Measurements from ENCODE around the gene SERTM2. TPM values are rescaled to one million over a fixed set of nuclear protein-coding genes. Genes with fewer than 3 reads are reported as not detected.
"Not testable (repeated sequence)": the region's sequence is repeated elsewhere in the genome, so short reads cannot be mapped to it uniquely, and the experiment has no call there.

The SERTM2 gene
- total RNA-seq, 2 donors from 2014 or later = not detected

GRCh38 chrX:111507933-111508332 is 3.5 kb upstream of the SERTM2 start:
- no peak for ATAC-seq
- peaks cover 3% of the 10 kb centered on the region for H3K4me1 Mint-ChIP-seq
- H3K9me3 ChIP-seq (ENCODE audit: control insufficient read depth, low read length, poor library complexity, severe bottlenecking) = no peaks in the 10 kb centered on the region

GRCh38 chrX:111515298-111515697 is 3.9 kb downstream of the SERTM2 start:
- peaks cover 4% of the 10 kb centered on the region for H3K4me1 Mint-ChIP-seq

More at GRCh38 chrX:111507933-111508332, 3.5 kb upstream of the SERTM2 start:
- Mint-ChIP-seq H3K36me3 (ENCODE audit: low read depth) (peaks cover under 1% of the 10 kb centered on the region), H3K4me3 (no peak overlapping the region), H3K27me3 (no peaks in the 10 kb centered on the region), H3K27ac (no peak overlapping the region)
- DNase-seq = no peak

GRCh38 chrX:111518667-111519066 is 7.2 kb downstream of the SERTM2 start:
- H3K27me3 Mint-ChIP-seq = peaks cover 4% of the 10 kb centered on the region
- no peak for DNase-seq
- no peaks in the 10 kb centered on the region for H3K36me3 Mint-ChIP-seq (ENCODE audit: low read depth)
- no peaks in the 10 kb centered on the region for H3K9me3 ChIP-seq (ENCODE audit: control insufficient read depth, low read length, poor library complexity, severe bottlenecking)
- H3K4me1 Mint-ChIP-seq = peaks cover 4% of the 10 kb centered on the region
- no peak for ATAC-seq
- peak overlapping the region; percentile 52 for H3K4me3 Mint-ChIP-seq
- H3K27ac Mint-ChIP-seq = no peak overlapping the region

More at GRCh38 chrX:111515298-111515697, 3.9 kb downstream of the SERTM2 start:
- no peak overlapping the region for H3K4me3 Mint-ChIP-seq
- H3K36me3 Mint-ChIP-seq (ENCODE audit: low read depth) = peaks cover 2% of the 10 kb centered on the region
- DNase-seq (no peak), ATAC-seq (no peak)
- H3K9me3 ChIP-seq (ENCODE audit: control insufficient read depth, low read length, poor library complexity, severe bottlenecking) = no peaks in the 10 kb centered on the region
- no peaks in the 10 kb centered on the region for H3K27me3 Mint-ChIP-seq
- H3K27ac Mint-ChIP-seq = no peak overlapping the region

- Mint-ChIP-seq H3K27me3 (peaks cover 5% of the 10 kb centered on the region), H3K4me3 (peak overlapping the region; percentile 52), H3K36me3 (ENCODE audit: low read depth) (no peaks in the 10 kb centered on the region), H3K4me1 (peaks cover 4% of the 10 kb centered on the region), H3K27ac (no peak overlapping the region)
- ATAC-seq (no peak), DNase-seq (no peak)
- H3K9me3 ChIP-seq (ENCODE audit: control insufficient read depth, low read length, poor library complexity, severe bottlenecking) = no peaks in the 10 kb centered on the region
Measured at GRCh38 chrX:111519215-111519614, 7.8 kb downstream of the SERTM2 start.

- ATAC-seq (no peak), DNase-seq (no peak)
- peaks cover 14% of the 10 kb centered on the region for H3K27me3 Mint-ChIP-seq
- H3K4me1 Mint-ChIP-seq = peaks cover 4% of the 10 kb centered on the region
- H3K4me3 Mint-ChIP-seq = no peak overlapping the region
- no peaks in the 10 kb centered on the region for H3K36me3 Mint-ChIP-seq (ENCODE audit: low read depth)
- H3K27ac Mint-ChIP-seq = no peak overlapping the region
- no peaks in the 10 kb centered on the region for H3K9me3 ChIP-seq (ENCODE audit: control insufficient read depth, low read length, poor library complexity, severe bottlenecking)
Measured at GRCh38 chrX:111520506-111520905, 9.1 kb downstream of the SERTM2 start.

- ATAC-seq = no peak
- Mint-ChIP-seq H3K4me3 (no peak overlapping the region), H3K36me3 (ENCODE audit: low read depth) (no peaks in the 10 kb centered on the region), H3K27ac (no peak overlapping the region), H3K4me1 (peaks cover 4% of the 10 kb centered on the region), H3K27me3 (peaks cover 14% of the 10 kb centered on the region)
- H3K9me3 ChIP-seq (ENCODE audit: control insufficient read depth, low read length, poor library complexity, severe bottlenecking) = no peaks in the 10 kb centered on the region
- DNase-seq = no peak
Measured at GRCh38 chrX:111521169-111521568, 9.7 kb downstream of the SERTM2 start.

GRCh38 chrX:111543212-111543741 is 31.8 kb downstream of the SERTM2 start:
- Mint-ChIP-seq H3K36me3 (ENCODE audit: low read depth) (no peaks in the 10 kb centered on the region), H3K4me1 (no peaks in the 10 kb centered on the region), H3K27ac (peak overlapping the region; percentile 51), H3K4me3 (no peak overlapping the region), H3K27me3 (no peaks in the 10 kb centered on the region)
- ATAC-seq (no peak), DNase-seq (no peak)
- H3K9me3 ChIP-seq (ENCODE audit: control insufficient read depth, low read length, poor library complexity, severe bottlenecking) = no peaks in the 10 kb centered on the region

DNA sequence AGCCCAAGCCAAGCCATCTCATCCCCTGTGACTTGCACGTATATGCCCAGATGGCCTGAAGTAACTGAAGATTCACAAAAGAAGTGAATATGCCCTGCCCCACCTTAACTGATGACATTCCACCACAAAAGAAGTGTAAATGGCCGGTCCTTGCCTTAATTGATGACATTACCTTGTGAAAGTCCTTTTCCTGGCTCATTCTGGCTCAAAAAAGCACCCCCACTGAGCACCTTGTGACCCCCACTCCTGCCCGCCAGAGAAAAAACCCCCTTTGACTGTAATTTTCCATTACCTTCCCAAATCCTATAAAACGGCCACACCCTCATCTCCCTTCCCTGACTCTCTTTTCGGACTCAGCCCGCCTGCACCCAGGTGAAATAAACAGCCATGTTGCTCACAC is 37.8 kb downstream of the SERTM2 start:
- not testable (repeated sequence) for ATAC-seq; DNase-seq; H3K4me1 Mint-ChIP-seq; H3K36me3 Mint-ChIP-seq (ENCODE audit: low read depth); H3K27me3 Mint-ChIP-seq; H3K4me3 Mint-ChIP-seq; H3K9me3 ChIP-seq (ENCODE audit: control insufficient read depth, low read length, poor library complexity, severe bottlenecking); H3K27ac Mint-ChIP-seq

GRCh38 chrX:111555406-111555958 is 44.0 kb downstream of the SERTM2 start:
- ATAC-seq = no peak
- H3K4me3 Mint-ChIP-seq = no peak overlapping the region
- H3K9me3 ChIP-seq (ENCODE audit: control insufficient read depth, low read length, poor library complexity, severe bottlenecking) = no peaks in the 10 kb centered on the region
- no peak for DNase-seq
- no peaks in the 10 kb centered on the region for H3K36me3 Mint-ChIP-seq (ENCODE audit: low read depth)
- H3K27ac Mint-ChIP-seq = no peak overlapping the region
- no peaks in the 10 kb centered on the region for H3K4me1 Mint-ChIP-seq
- H3K27me3 Mint-ChIP-seq = no peaks in the 10 kb centered on the region

DNA sequence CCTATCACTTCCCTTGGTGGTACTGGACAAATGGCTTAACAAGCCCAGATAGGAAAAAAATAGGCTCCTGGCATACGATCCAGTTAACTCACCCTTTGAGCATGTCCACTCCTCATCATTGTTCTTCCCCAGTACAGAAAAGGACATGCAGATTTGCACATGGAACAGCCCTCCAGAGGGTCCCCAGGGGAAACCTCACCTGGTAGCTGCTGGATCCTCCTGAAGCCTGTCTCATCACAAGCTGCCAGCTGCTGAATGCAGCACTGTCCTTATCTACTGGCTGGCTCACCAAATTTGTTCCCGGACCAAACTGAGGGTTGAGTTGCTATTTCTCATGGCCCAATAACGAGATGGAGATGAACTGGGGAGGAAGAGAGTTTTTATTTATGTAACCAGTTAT is 49.4 kb downstream of the SERTM2 start:
- H3K9me3 ChIP-seq (ENCODE audit: control insufficient read depth, low read length, poor library complexity, severe bottlenecking) = no peaks in the 10 kb centered on the region
- DNase-seq (no peak), ATAC-seq (no peak)
- Mint-ChIP-seq H3K27me3 (no peaks in the 10 kb centered on the region), H3K4me1 (no peaks in the 10 kb centered on the region), H3K36me3 (ENCODE audit: low read depth) (no peaks in the 10 kb centered on the region), H3K4me3 (no peak overlapping the region), H3K27ac (no peak overlapping the region)

- no peak for DNase-seq
- H3K9me3 ChIP-seq (ENCODE audit: control insufficient read depth, low read length, poor library complexity, severe bottlenecking) = no peaks in the 10 kb centered on the region
- Mint-ChIP-seq H3K4me3 (no peak overlapping the region), H3K36me3 (ENCODE audit: low read depth) (no peaks in the 10 kb centered on the region), H3K27ac (no peak overlapping the region), H3K4me1 (no peaks in the 10 kb centered on the region), H3K27me3 (no peaks in the 10 kb centered on the region)
- ATAC-seq = no peak
Measured at GRCh38 chrX:111561851-111562250, 50.4 kb downstream of the SERTM2 start.

DNA sequence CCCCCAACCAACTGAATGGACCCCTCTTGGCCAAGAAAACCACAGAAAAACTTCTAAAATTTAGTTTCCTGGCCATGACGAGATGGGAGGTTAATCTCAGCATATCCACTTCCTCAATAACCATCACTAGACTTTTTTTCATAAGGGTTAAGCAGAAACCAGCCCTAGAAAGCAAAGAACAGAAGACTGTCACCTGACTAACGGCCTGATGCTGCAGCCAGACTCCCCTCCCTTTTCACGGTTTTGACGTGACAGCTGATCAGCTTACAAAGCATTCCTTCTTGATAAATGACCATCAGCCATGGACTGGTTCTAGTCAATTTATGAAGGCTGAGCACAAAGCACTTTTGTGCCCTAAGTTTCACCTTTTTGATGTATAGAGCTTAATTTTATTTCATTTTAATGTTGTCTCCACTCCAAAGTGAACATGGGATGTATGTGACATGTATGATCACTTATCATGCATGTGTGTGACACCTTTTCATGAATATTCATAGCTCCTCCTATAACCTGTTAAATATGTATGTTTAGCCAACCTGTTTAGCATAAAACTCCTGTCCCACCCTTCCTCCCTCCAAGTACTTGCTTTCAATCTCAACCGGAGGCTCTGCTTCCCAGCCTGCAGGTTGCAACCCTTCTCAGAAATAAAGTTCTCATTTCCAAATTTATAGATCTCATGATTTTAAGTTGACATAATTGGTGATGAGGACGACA is 56.3 kb downstream of the SERTM2 start:
- H3K27ac Mint-ChIP-seq = no peak overlapping the region
- DNase-seq (no peak), ATAC-seq (no peak)
- no peaks in the 10 kb centered on the region for H3K27me3 Mint-ChIP-seq
- H3K36me3 Mint-ChIP-seq (ENCODE audit: low read depth) = no peaks in the 10 kb centered on the region
- no peak overlapping the region for H3K4me3 Mint-ChIP-seq
- H3K4me1 Mint-ChIP-seq = no peaks in the 10 kb centered on the region
- no peaks in the 10 kb centered on the region for H3K9me3 ChIP-seq (ENCODE audit: control insufficient read depth, low read length, poor library complexity, severe bottlenecking)

GRCh38 chrX:111568354-111568753 is 56.9 kb downstream of the SERTM2 start:
- no peak overlapping the region for H3K4me3 Mint-ChIP-seq
- no peak overlapping the region for H3K27ac Mint-ChIP-seq
- DNase-seq (no peak), ATAC-seq (no peak)
- H3K36me3 Mint-ChIP-seq (ENCODE audit: low read depth) = no peaks in the 10 kb centered on the region
- H3K9me3 ChIP-seq (ENCODE audit: control insufficient read depth, low read length, poor library complexity, severe bottlenecking) = no peaks in the 10 kb centered on the region
- H3K27me3 Mint-ChIP-seq = no peaks in the 10 kb centered on the region
- H3K4me1 Mint-ChIP-seq = no peaks in the 10 kb centered on the region

DNA sequence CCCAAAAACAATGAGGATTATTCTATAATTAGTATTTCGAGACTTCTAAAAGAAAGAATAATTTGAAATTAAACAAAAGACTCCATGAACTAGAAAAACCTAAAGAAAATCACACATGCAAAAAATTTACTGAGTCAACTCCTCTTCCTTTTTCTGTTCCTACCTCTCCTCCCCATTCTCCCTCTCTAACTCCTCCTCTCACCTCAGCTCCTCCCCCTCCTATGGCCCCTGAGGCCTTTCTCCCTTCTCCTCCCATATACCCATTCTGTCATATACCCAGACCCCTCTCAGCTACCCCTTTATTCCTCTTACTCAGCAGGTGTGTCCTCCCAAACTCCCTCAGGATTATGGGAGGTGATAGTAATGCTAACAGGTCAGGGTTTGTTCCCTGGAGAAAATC is 57.4 kb downstream of the SERTM2 start:
- Mint-ChIP-seq H3K4me1 (no peaks in the 10 kb centered on the region), H3K27ac (no peak overlapping the region), H3K4me3 (no peak overlapping the region), H3K27me3 (no peaks in the 10 kb centered on the region), H3K36me3 (ENCODE audit: low read depth) (no peaks in the 10 kb centered on the region)
- ATAC-seq (no peak), DNase-seq (no peak)
- no peaks in the 10 kb centered on the region for H3K9me3 ChIP-seq (ENCODE audit: control insufficient read depth, low read length, poor library complexity, severe bottlenecking)
